SK-N-MC (cell line): ENCODE measurements around the gene GRM7.

Source experiments
- EZH2 ChIP-seq: fragments of 200-600 bp; sonication (generic); IDR thresholded peaks from one replicate; pipeline ENCODE4 v1.6.1; 2017; ENCODE audit warnings: antibody characterized with exemption
- POLR2AphosphoS5 ChIP-seq: IDR thresholded peaks from 2 replicates; pipeline ENCODE4 v1.6.1; 2012; ENCODE audit warnings: mild to moderate bottlenecking, low read depth, low read length, borderline replicate concordance

GRCh38 chr3:7160689-7161088 is 299.8 kb downstream of the GRM7 start:
- no peak for TF ChIP-seq POLR2AphosphoS5
- TF ChIP-seq EZH2, result no peak
